Endodermal cell (in vitro differentiated cells): ENCODE data around the gene ISOC2. TPM values are rescaled to one million over a fixed set of nuclear protein-coding genes. Genes with fewer than 3 reads are reported as not detected.

Source experiments
- DNase-seq: peaks from one replicate; pipeline ENCODE4 v3.0.0-alpha.2; 2017
- H3K27ac ChIP-seq: 2 replicates; pipeline ENCODE4 v1.5.1; 2013; ENCODE audit warnings: mild to moderate bottlenecking, low read depth, low read length, moderate library complexity
- H3K27me3 ChIP-seq: 2 replicates; pipeline ENCODE4 v1.6.1; 2013; ENCODE audit warnings: mild to moderate bottlenecking, low read length, moderate library complexity; ENCODE audit not compliant: insufficient read depth, control insufficient read depth, poor library complexity, severe bottlenecking
- H3K36me3 ChIP-seq: 2 replicates; pipeline ENCODE4 v1.7.0; 2013; ENCODE audit warnings: mild to moderate bottlenecking, low read length, moderate library complexity; ENCODE audit not compliant: control insufficient read depth, insufficient read depth
- H3K4me1 ChIP-seq: one replicate; pipeline ENCODE4 v1.7.0; 2013; ENCODE audit warnings: low read length; ENCODE audit not compliant: control insufficient read depth, insufficient read depth
- H3K4me3 ChIP-seq: 2 replicates; pipeline ENCODE4 v1.5.1; 2013; ENCODE audit warnings: mild to moderate bottlenecking, low read length, moderate library complexity
- H3K9ac ChIP-seq: 2 replicates; pipeline ENCODE4 v1.6.1; 2013; ENCODE audit warnings: mild to moderate bottlenecking, low read length, moderate library complexity; ENCODE audit not compliant: poor library complexity, severe bottlenecking; ENCODE audit errors: extremely low read depth
- H3K9me3 ChIP-seq: 2 replicates; pipeline ENCODE4 v1.6.1; 2013; ENCODE audit warnings: mild to moderate bottlenecking, low read length, moderate library complexity; ENCODE audit not compliant: control insufficient read depth
- H3K27ac Mint-ChIP-seq: 2 replicates; pipeline ENCODE4 v1.8.0; 2020; ENCODE audit warnings: mixed read lengths
- H3K27me3 Mint-ChIP-seq: 2 replicates; pipeline ENCODE4 v1.8.0; 2021; ENCODE audit warnings: mild to moderate bottlenecking, mixed read lengths; ENCODE audit not compliant: insufficient read depth
- H3K36me3 Mint-ChIP-seq: 2 replicates; pipeline ENCODE4 v1.8.0; 2020; ENCODE audit warnings: low read depth, mixed read lengths
- H3K4me1 Mint-ChIP-seq: 2 replicates; pipeline ENCODE4 v1.8.0; 2020; ENCODE audit warnings: mixed read lengths
- H3K4me3 Mint-ChIP-seq: 2 replicates; pipeline ENCODE4 v1.8.0; 2020; ENCODE audit warnings: mild to moderate bottlenecking, moderate library complexity, mixed read lengths
- H3K9me3 Mint-ChIP-seq: 2 replicates; pipeline ENCODE4 v1.8.0; 2020; ENCODE audit warnings: mild to moderate bottlenecking, mixed read lengths
- WGBS, 2 experiments: methylation state at CpG; one replicate each; pipeline versions ENCODE4 v1.1.5 to v1.1.7; 2013; ENCODE audit warnings: missing lambda C conversion rate in 2 of 2, mixed read lengths in 1 of 2; ENCODE audit not compliant: insufficient coverage in 1 of 2, insufficient read length in 1 of 2; 5-methylcytosine and 5-hydroxymethylcytosine counted together
- total RNA-seq, 2 donors: library from RNA; stranded (reverse); fragmentation: NEBNext Ultra II Directional in 1 of 2; extraction: Animal tissue kit (Norgen Biotek cat#: 25700) in 1 of 2; gene quantifications; 2 replicates in 1 of 2; 3 replicates in 1 of 2; pipeline ENCODE4 v1.2.1, GENCODE V29; 2021
- TF ChIP-seq, protein P1 (sequence below): fragments of 200-600 bp; sonication (generic); conservative IDR thresholded peaks from 2 replicates; pipeline ENCODE4 v1.5.0; 2021; ENCODE audit warnings: antibody characterized with exemption, mild to moderate bottlenecking

Gene ISOC2
- total RNA-seq, 2 donors from 2014 or later = 35.9 to 39.2 TPM

DNA sequence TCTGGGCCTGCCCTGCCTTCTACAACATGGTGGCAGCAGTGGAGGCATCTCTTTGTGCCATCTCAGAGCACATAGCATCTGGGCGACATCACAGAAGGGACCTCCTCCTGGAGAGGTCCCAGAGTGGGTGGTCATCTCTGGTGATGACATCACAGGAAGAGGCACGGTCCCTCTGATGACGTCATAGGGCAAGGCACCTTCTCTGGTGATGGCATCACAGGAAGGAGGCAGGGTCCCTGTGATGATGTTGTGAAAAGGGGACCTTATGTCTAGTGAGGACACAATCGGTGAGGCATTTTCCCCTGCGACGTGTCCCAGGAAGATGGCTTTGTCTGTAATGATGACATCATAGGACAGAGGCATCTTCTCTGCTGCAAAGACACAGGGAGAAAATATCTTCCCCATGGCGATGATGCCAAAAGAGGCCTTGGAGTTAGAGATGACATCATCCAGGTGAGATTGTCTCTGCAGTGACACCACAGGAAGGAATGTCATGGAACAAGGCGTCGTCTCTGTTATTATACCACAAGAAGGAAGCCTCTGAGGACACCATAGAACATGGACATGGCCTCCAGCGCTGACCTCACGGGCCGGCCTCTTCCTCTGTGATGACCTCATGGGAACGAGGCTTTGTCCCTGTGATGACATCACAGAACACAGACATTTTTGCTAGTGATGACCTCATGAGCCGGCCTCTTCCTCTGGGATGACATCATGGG is 29.0 kb downstream of the ISOC2 start:
- no peak overlapping the region for H3K9ac ChIP-seq
- no peaks in the 10 kb centered on the region for H3K4me1 Mint-ChIP-seq
- no peak overlapping the region for H3K27ac ChIP-seq
- H3K9me3 ChIP-seq = no peaks in the 10 kb centered on the region
- TF ChIP-seq, protein P1, sequence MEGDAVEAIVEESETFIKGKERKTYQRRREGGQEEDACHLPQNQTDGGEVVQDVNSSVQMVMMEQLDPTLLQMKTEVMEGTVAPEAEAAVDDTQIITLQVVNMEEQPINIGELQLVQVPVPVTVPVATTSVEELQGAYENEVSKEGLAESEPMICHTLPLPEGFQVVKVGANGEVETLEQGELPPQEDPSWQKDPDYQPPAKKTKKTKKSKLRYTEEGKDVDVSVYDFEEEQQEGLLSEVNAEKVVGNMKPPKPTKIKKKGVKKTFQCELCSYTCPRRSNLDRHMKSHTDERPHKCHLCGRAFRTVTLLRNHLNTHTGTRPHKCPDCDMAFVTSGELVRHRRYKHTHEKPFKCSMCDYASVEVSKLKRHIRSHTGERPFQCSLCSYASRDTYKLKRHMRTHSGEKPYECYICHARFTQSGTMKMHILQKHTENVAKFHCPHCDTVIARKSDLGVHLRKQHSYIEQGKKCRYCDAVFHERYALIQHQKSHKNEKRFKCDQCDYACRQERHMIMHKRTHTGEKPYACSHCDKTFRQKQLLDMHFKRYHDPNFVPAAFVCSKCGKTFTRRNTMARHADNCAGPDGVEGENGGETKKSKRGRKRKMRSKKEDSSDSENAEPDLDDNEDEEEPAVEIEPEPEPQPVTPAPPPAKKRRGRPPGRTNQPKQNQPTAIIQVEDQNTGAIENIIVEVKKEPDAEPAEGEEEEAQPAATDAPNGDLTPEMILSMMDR = no peak
- H3K4me3 ChIP-seq = no peak overlapping the region
- 88 to 92% methylated on average over 14 of the region's 14 CpGs for WGBS, 2 experiments
- H3K4me1 ChIP-seq = no peaks in the 10 kb centered on the region
- H3K36me3 ChIP-seq = no peaks in the 10 kb centered on the region
- no peaks in the 10 kb centered on the region for H3K36me3 Mint-ChIP-seq
- no peak overlapping the region for H3K4me3 Mint-ChIP-seq
- H3K27ac Mint-ChIP-seq = no peak overlapping the region
- peaks cover 32% of the 10 kb centered on the region for H3K27me3 Mint-ChIP-seq
- DNase-seq = peak; percentile 23
- peaks cover 36% of the 10 kb centered on the region for H3K27me3 ChIP-seq
- H3K9me3 Mint-ChIP-seq = no peaks in the 10 kb centered on the region

- DNase-seq = no peak
- H3K4me3 ChIP-seq = no peak overlapping the region
- Mint-ChIP-seq H3K9me3 (no peaks in the 10 kb centered on the region), H3K36me3 (no peaks in the 10 kb centered on the region), H3K4me1 (no peaks in the 10 kb centered on the region), H3K27ac (no peak overlapping the region), H3K4me3 (no peak overlapping the region), H3K27me3 (peaks cover 28% of the 10 kb centered on the region)
- TF ChIP-seq, protein P1 = no peak
- 80 to 88% methylated on average over 1 of the region's 1 CpG for WGBS, 2 experiments
- H3K27ac ChIP-seq = no peak overlapping the region
- H3K9me3 ChIP-seq = no peaks in the 10 kb centered on the region
- peaks cover 36% of the 10 kb centered on the region for H3K27me3 ChIP-seq
- H3K4me1 ChIP-seq = no peaks in the 10 kb centered on the region
- H3K36me3 ChIP-seq = no peaks in the 10 kb centered on the region
- no peak overlapping the region for H3K9ac ChIP-seq
Measured at GRCh38 chr19:55431183-55431582, 30.3 kb downstream of the ISOC2 start.

DNA sequence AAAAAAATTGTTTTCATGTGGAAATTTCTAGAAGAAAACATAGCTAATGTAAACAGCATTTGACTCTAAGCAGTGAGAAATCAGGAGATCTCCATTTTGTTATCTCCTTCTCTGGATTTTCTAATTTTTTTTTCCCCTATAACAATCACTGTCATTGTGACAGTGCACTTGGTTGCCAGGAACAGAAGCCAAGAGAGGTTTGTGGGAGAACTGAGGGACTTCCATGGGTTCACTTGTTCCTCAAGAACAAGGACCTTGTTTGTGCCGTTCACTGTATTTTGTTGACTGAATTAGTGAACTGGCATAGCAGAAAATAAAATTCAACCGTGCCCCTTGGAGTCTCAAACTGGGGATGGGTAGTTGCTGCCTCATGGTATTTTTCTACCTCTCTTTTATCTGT is 35.4 kb downstream of the ISOC2 start:
- H3K9ac ChIP-seq = no peak overlapping the region
- no peak overlapping the region for H3K4me3 ChIP-seq
- Mint-ChIP-seq H3K36me3 (no peaks in the 10 kb centered on the region), H3K27ac (no peak overlapping the region), H3K4me3 (no peak overlapping the region), H3K27me3 (peaks cover 34% of the 10 kb centered on the region), H3K9me3 (no peaks in the 10 kb centered on the region), H3K4me1 (no peaks in the 10 kb centered on the region)
- H3K36me3 ChIP-seq = no peaks in the 10 kb centered on the region
- no peaks in the 10 kb centered on the region for H3K4me1 ChIP-seq
- peaks cover 13% of the 10 kb centered on the region for H3K27me3 ChIP-seq
- no peaks in the 10 kb centered on the region for H3K9me3 ChIP-seq
- DNase-seq = no peak
- WGBS, 2 experiments = 86 to 94% methylated on average over 2 of the region's 2 CpGs
- H3K27ac ChIP-seq = no peak overlapping the region
- TF ChIP-seq, protein P1 = no peak
